Central memory CD8-positive, alpha-beta T cell (primary cell): ENCODE results near the gene ZFYVE21.

Experiments
- ATAC-seq: fragments of 150-1000 bp; cut with Tn5 transposase; replicated peaks from 2 replicates; pipeline ENCODE4 v1.10.0; 2022; ENCODE audit warnings: mild to moderate bottlenecking, moderate FRiP score, moderate number of reproducible peaks; ENCODE audit not compliant: poor library complexity, severe bottlenecking; ENCODE audit errors: extremely low read depth
- DNase-seq, 2 donors: peaks; one replicate each; pipeline ENCODE4 v3.0.0; 2021; ENCODE audit warnings: low spot score in 2 of 2
- H3K27ac Mint-ChIP-seq: one replicate; pipeline ENCODE4 v1.8.0; 2022; ENCODE audit warnings: low read depth, mild to moderate bottlenecking, moderate library complexity, mixed read lengths
- H3K27me3 Mint-ChIP-seq: one replicate; pipeline ENCODE4 v1.8.0; 2022; ENCODE audit warnings: mixed read lengths
- H3K36me3 Mint-ChIP-seq: one replicate; pipeline ENCODE4 v1.8.0; 2022; ENCODE audit warnings: mild to moderate bottlenecking, moderate library complexity, mixed read lengths; ENCODE audit not compliant: insufficient read depth
- H3K4me1 Mint-ChIP-seq: one replicate; pipeline ENCODE4 v1.8.0; 2022; ENCODE audit warnings: mixed read lengths
- H3K4me3 Mint-ChIP-seq: one replicate; pipeline ENCODE4 v1.8.0; 2022; ENCODE audit warnings: mild to moderate bottlenecking, moderate library complexity, mixed read lengths
- H3K9me3 Mint-ChIP-seq: one replicate; pipeline ENCODE4 v1.8.0; 2022; ENCODE audit warnings: mixed read lengths

ZFYVE21 gene

GRCh38 chr14:103782376-103782775 lies 66.8 kb downstream of the ZFYVE21 start:
- H3K27me3 Mint-ChIP-seq: no peaks in the 10 kb centered on the region
- peaks cover 16% of the 10 kb centered on the region for H3K36me3 Mint-ChIP-seq

More at GRCh38 chr14:103782376-103782775, 66.8 kb downstream of the ZFYVE21 start:
- no peak overlapping the region for H3K4me3 Mint-ChIP-seq
- H3K4me1 Mint-ChIP-seq: no peaks in the 10 kb centered on the region
- no peak for ATAC-seq
- H3K27ac Mint-ChIP-seq: no peak overlapping the region
- DNase-seq: no peak
- H3K9me3 Mint-ChIP-seq: no peaks in the 10 kb centered on the region
